B cell (primary cell): Measurements from ENCODE around the gene PTPRC. TPM values are rescaled to one million over a fixed set of nuclear protein-coding genes. Genes with fewer than 3 reads are reported as not detected.

ENCODE experiments used
- ATAC-seq: fragments of 200-7000 bp; cut with Tn5 transposase; one replicate; pipeline ENCODE4 v1.10.0; 2021; ENCODE audit warnings: low read depth, mild to moderate bottlenecking, moderate number of reproducible peaks, moderate library complexity
- CTCF ChIA-PET: fragments of 350-600 bp; sonication (Branson Sonifier 250); formaldehyde crosslinking; loops from one replicate; lab custom pipeline; 2021; ENCODE audit warnings: antibody characterized with exemption, inconsistent platforms; lab: Charles Lee
- POLR2A ChIA-PET: fragments of 350-600 bp; sonication (Branson Sonifier 250); formaldehyde crosslinking; loops from one replicate; lab custom pipeline; 2021; ENCODE audit warnings: antibody characterized with exemption; lab: Charles Lee
- DNase-seq: peaks from one replicate; pipeline ENCODE4 v3.0.0; 2013
- H2AFZ ChIP-seq: 2 replicates; pipeline ENCODE4 v1.6.1; 2012; ENCODE audit warnings: mild to moderate bottlenecking, low read depth, low read length; ENCODE audit not compliant: insufficient read depth, poor library complexity, severe bottlenecking
- H3K27ac ChIP-seq, 2 donors: 1 replicate in 1 of 2; 2 replicates in 1 of 2; pipeline ENCODE4 v1.5.1; 2012 to 2013; ENCODE audit warnings: low read length in 2 of 2, mild to moderate bottlenecking in 2 of 2, moderate library complexity in 1 of 2
- H3K27me3 ChIP-seq, 4 experiments: fragments of 200-600 bp in 1 of 4; sonication (generic) in 1 of 4; replicated peaks in 1 of 4; 1 replicate in 2 of 4; 2 replicates in 2 of 4; pipeline versions ENCODE4 v1.6.1 to v1.7.0; 2013 to 2016; ENCODE audit warnings: low read length in 3 of 4, mild to moderate bottlenecking in 2 of 4, mixed read lengths in 1 of 4, moderate library complexity in 1 of 4; ENCODE audit not compliant: insufficient read depth in 4 of 4, control insufficient read depth in 3 of 4; ENCODE audit errors: control extremely low read depth in 1 of 4
- H3K36me3 ChIP-seq, 2 experiments: replicated peaks in 1 of 2; 1 replicate in 1 of 2; 2 replicates in 1 of 2; pipeline versions ENCODE4 v1.6.1 to v1.7.1; 2013; ENCODE audit warnings: low read length in 1 of 2; ENCODE audit not compliant: insufficient read depth in 2 of 2, control insufficient read depth in 1 of 2; ENCODE audit errors: control extremely low read depth in 1 of 2, extremely low read depth in 1 of 2
- H3K4me1 ChIP-seq, 2 donors: fragments of 200-600 bp in 1 of 2; sonication (generic) in 1 of 2; 1 replicate in 1 of 2; 2 replicates in 1 of 2; pipeline versions ENCODE4 v1.5.1 to v1.6.1; 2013 to 2017; ENCODE audit warnings: low read length in 2 of 2; ENCODE audit not compliant: control insufficient read depth in 2 of 2, insufficient read depth in 2 of 2
- H3K4me2 ChIP-seq: replicated peaks from 2 replicates; pipeline ENCODE3; 2012; ENCODE audit warnings: mild to moderate bottlenecking, low read depth, low read length; ENCODE audit not compliant: poor library complexity, severe bottlenecking
- H3K4me3 ChIP-seq, 5 experiments: fragments of 200-600 bp in 1 of 5; sonication (generic) in 1 of 5; 1 replicate in 3 of 5; 2 replicates in 2 of 5; pipeline versions ENCODE4 v1.5.1 to v1.7.0; 2011 to 2016; ENCODE audit warnings: low read length in 4 of 5, mild to moderate bottlenecking in 4 of 5, low read depth in 2 of 5, control low read depth in 1 of 5, moderate library complexity in 1 of 5; ENCODE audit not compliant: insufficient read depth in 1 of 5; ENCODE audit errors: control extremely low read depth in 1 of 5, extremely low read depth in 1 of 5
- H3K79me2 ChIP-seq: fragments of 200-600 bp; sonication (generic); one replicate; pipeline ENCODE4 v1.6.0; 2016; ENCODE audit warnings: low read length; ENCODE audit not compliant: control insufficient read depth, insufficient read depth
- H3K9ac ChIP-seq: fragments of 200-600 bp; sonication (generic); 2 replicates; pipeline ENCODE4 v1.6.1; 2017; ENCODE audit warnings: mild to moderate bottlenecking, low read length, moderate library complexity
- H3K9me3 ChIP-seq, 3 donors: one replicate each; pipeline versions ENCODE4 v1.6.1 to v1.7.1; 2013; ENCODE audit warnings: low read length in 2 of 3; ENCODE audit not compliant: control insufficient read depth in 2 of 3, insufficient read depth in 1 of 3; ENCODE audit errors: control extremely low read depth in 1 of 3
- H4K20me1 ChIP-seq: 2 replicates; pipeline ENCODE4 v1.6.0; 2012; ENCODE audit warnings: mild to moderate bottlenecking, low read length; ENCODE audit not compliant: insufficient read depth, control insufficient read depth, poor library complexity, severe bottlenecking
- H3K27ac Mint-ChIP-seq: one replicate; pipeline ENCODE4 v1.8.0; 2021; ENCODE audit warnings: mixed read lengths
- H3K27me3 Mint-ChIP-seq: one replicate; pipeline ENCODE4 v1.8.0; 2021; ENCODE audit warnings: mixed read lengths
- H3K4me1 Mint-ChIP-seq: one replicate; pipeline ENCODE4 v1.8.0; 2021; ENCODE audit warnings: mixed read lengths
- H3K4me3 Mint-ChIP-seq: one replicate; pipeline ENCODE4 v1.8.0; 2021; ENCODE audit warnings: mixed read lengths
- H3K9me3 Mint-ChIP-seq: one replicate; pipeline ENCODE4 v1.8.0; 2022; ENCODE audit warnings: mixed read lengths; ENCODE audit not compliant: insufficient read depth
- EZH2 ChIP-seq: IDR thresholded peaks from 2 replicates; pipeline ENCODE4 v1.6.1; 2012; ENCODE audit warnings: borderline replicate concordance, low read depth, mild to moderate bottlenecking, moderate library complexity, low read length; ENCODE audit not compliant: insufficient read depth, poor library complexity, severe bottlenecking
- WGBS: methylation state at CpG from one replicate; pipeline ENCODE4 v1.1.5; 2013; ENCODE audit warnings: missing lambda C conversion rate; ENCODE audit not compliant: insufficient coverage; 5-methylcytosine and 5-hydroxymethylcytosine counted together
- intact Hi-C: fragments of 100-400 bp; cut with micrococcal nuclease; formaldehyde crosslinking; loops from one replicate; pipeline ENCODE4 v1.10.0; 2022
- polyA plus RNA-seq: library from polyadenylated mRNA; depleted of rRNA; stranded (reverse); fragments of >200 nt; gene quantifications from 2 replicates; pipeline ENCODE4 v1.2.3, GENCODE V29; 2012
- total RNA-seq, 2 donors: library from RNA; stranded (reverse); fragments of 120-200 nt in 1 of 2; gene quantifications; 1 replicate in 1 of 2; 2 replicates in 1 of 2; pipeline versions ENCODE4 v1.2.3 to v1.2.4, GENCODE V29; 2013 to 2022
- TF ChIP-seq, protein P1 (sequence below): fragments of 200-600 bp; IDR thresholded peaks from one replicate; pipeline ENCODE4 v1.8.0; 2022; ENCODE audit warnings: antibody characterized with exemption, mild to moderate bottlenecking

The PTPRC gene
- total and polyA plus RNA-seq, 2 donors (not counting 1 experiment from before 2014, with no cell fraction given): 151 to 543 TPM

GRCh38 chr1:198699167-198700015 is 60.6 kb downstream of the PTPRC start:
- CTCF ChIA-PET: interaction anchor here (1.5 kb wide), 1 partner anchor 233 kb away, joined by 3 read pairs; no protein-coding TSS in a partner anchor
- Histone ChIP-seq H3K79me2 (peaks cover 76% of the 10 kb centered on the region), H3K4me1 (peaks cover 32 to 41% of the 10 kb centered on the region in 2 donors), H3K9ac (no peak overlapping the region), H4K20me1 (peaks cover 41% of the 10 kb centered on the region), H3K9me3 (no peaks in the 10 kb centered on the region), H3K4me2 (no peak overlapping the region), H3K27me3 (no peaks in the 10 kb centered on the region), H3K27ac (peak overlapping the region; percentile 6 to 64), H3K36me3 (peaks cover 20 to 80% of the 10 kb centered on the region in 2 experiments), H2AFZ (no peak overlapping the region), H3K4me3 (no peak overlapping the region)
- 96% methylated on average over 9 of the region's 13 CpGs for WGBS
- POLR2A ChIA-PET: no interaction called here
- Mint-ChIP-seq H3K4me1 (peaks cover 56% of the 10 kb centered on the region), H3K9me3 (no peaks in the 10 kb centered on the region), H3K27ac (peak overlapping the region; percentile 64), H3K27me3 (no peaks in the 10 kb centered on the region), H3K4me3 (no peak overlapping the region)
- ATAC-seq (no peak), DNase-seq (peak; percentile 53)
- TF ChIP-seq, protein P1, sequence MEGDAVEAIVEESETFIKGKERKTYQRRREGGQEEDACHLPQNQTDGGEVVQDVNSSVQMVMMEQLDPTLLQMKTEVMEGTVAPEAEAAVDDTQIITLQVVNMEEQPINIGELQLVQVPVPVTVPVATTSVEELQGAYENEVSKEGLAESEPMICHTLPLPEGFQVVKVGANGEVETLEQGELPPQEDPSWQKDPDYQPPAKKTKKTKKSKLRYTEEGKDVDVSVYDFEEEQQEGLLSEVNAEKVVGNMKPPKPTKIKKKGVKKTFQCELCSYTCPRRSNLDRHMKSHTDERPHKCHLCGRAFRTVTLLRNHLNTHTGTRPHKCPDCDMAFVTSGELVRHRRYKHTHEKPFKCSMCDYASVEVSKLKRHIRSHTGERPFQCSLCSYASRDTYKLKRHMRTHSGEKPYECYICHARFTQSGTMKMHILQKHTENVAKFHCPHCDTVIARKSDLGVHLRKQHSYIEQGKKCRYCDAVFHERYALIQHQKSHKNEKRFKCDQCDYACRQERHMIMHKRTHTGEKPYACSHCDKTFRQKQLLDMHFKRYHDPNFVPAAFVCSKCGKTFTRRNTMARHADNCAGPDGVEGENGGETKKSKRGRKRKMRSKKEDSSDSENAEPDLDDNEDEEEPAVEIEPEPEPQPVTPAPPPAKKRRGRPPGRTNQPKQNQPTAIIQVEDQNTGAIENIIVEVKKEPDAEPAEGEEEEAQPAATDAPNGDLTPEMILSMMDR: peak; percentile 44
- no peak for TF ChIP-seq EZH2
- intact Hi-C loops: no loop called here

DNA sequence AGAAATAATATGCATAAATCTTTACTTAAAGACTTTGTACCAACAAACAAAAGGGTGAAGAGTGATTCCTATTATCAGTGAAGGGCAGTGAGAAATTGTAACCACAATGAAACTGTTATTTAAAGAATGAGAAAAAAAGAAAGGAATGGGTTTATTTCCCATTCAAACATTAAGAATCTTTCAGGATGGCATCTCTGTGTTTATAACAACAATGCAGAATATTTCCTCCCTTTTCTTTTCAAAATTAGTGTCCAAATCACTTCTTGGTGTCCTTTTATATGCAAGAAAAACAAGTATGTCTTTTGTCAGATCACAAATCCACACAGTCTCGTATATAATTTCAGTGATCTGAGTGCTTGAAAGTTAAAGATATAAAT is 61.2 kb downstream of the PTPRC start:
- H3K4me2 ChIP-seq: no peak overlapping the region
- Mint-ChIP-seq H3K4me1 (peaks cover 52% of the 10 kb centered on the region), H3K4me3 (no peak overlapping the region), H3K27ac (no peak overlapping the region), H3K27me3 (no peaks in the 10 kb centered on the region), H3K9me3 (no peaks in the 10 kb centered on the region)
- intact Hi-C loops: no loop called here
- ATAC-seq (no peak), DNase-seq (no peak)
- POLR2A ChIA-PET: no interaction called here
- CTCF ChIA-PET: interaction anchor here (1.5 to 2.7 kb wide), 2 partner anchors 180 to 234 kb away, joined by 3 to 8 read pairs; no protein-coding TSS in a partner anchor
- H3K9ac ChIP-seq: no peak overlapping the region
- H3K4me1 ChIP-seq: peaks cover 32 to 36% of the 10 kb centered on the region in 2 donors
- H3K9me3 ChIP-seq: no peaks in the 10 kb centered on the region
- TF ChIP-seq, protein P1: no peak
- TF ChIP-seq EZH2: no peak
- H3K27ac ChIP-seq: peak overlapping the region in 1 of 2 donors; percentile 64
- peaks cover 45% of the 10 kb centered on the region for H4K20me1 ChIP-seq
- no peaks in the 10 kb centered on the region for H3K27me3 ChIP-seq
- no CpG with 5 or more reads among the region's 1 CpG for WGBS
- H3K36me3 ChIP-seq: peaks cover 23 to 85% of the 10 kb centered on the region in 2 experiments
- H3K79me2 ChIP-seq: peaks cover 76% of the 10 kb centered on the region
- H3K4me3 ChIP-seq: no peak overlapping the region
- no peak overlapping the region for H2AFZ ChIP-seq
